GM21367 (cell line): Measurements from ENCODE around the gene CATSPERE.

Source experiments
- ATAC-seq: cut with Tn5 transposase; IDR thresholded peaks from one replicate; pipeline ENCODE4 v1.9.1; 2021; ENCODE audit not compliant: unreplicated experiment

Gene CATSPERE

GRCh38 chr1:244461245-244462071, at the start of gene CATSPERE:
TSS of gene CATSPERE (plus strand) at chr1:244461273. CDS start at chr1:244461430, 157 bp downstream.
- peak; percentile 100 for ATAC-seq

GRCh38 chr1:244412176-244412575, 48.9 kb upstream of the CATSPERE start:
- ATAC-seq: no peak

- ATAC-seq: no peak
Observed at GRCh38 chr1:244413736-244414135, 47.3 kb upstream of the CATSPERE start.

GRCh38 chr1:244414543-244414942, 46.5 kb upstream of the CATSPERE start:
- no peak for ATAC-seq

GRCh38 chr1:244419024-244419423, 42.0 kb upstream of the CATSPERE start:
- ATAC-seq: no peak

GRCh38 chr1:244422174-244422573, 38.9 kb upstream of the CATSPERE start:
- no peak for ATAC-seq

GRCh38 chr1:244424649-244425334, 36.3 kb upstream of the CATSPERE start:
- no peak for ATAC-seq

GRCh38 chr1:244427647-244428046, 33.4 kb upstream of the CATSPERE start:
- no peak for ATAC-seq

GRCh38 chr1:244429818-244430217, 31.3 kb upstream of the CATSPERE start:
- no peak for ATAC-seq

GRCh38 chr1:244431166-244431565, 29.9 kb upstream of the CATSPERE start:
- no peak for ATAC-seq

- no peak for ATAC-seq
Observed at GRCh38 chr1:244435562-244436205, 25.4 kb upstream of the CATSPERE start.

- no peak for ATAC-seq
Observed at GRCh38 chr1:244436336-244437085, 24.6 kb upstream of the CATSPERE start.

- ATAC-seq: no peak
Observed at GRCh38 chr1:244437086-244437468, 24.0 kb upstream of the CATSPERE start.

- no peak for ATAC-seq
Observed at GRCh38 chr1:244439391-244440032, 21.6 kb upstream of the CATSPERE start.

GRCh38 chr1:244442850-244443249, 18.2 kb upstream of the CATSPERE start:
- no peak for ATAC-seq

GRCh38 chr1:244444854-244445253, 16.2 kb upstream of the CATSPERE start:
- ATAC-seq: no peak

GRCh38 chr1:244445320-244446181, 15.5 kb upstream of the CATSPERE start:
- no peak for ATAC-seq

- ATAC-seq: no peak
Observed at GRCh38 chr1:244447024-244447423, 14.0 kb upstream of the CATSPERE start.

GRCh38 chr1:244447552-244447951, 13.5 kb upstream of the CATSPERE start:
- ATAC-seq: no peak
